NCI-H1694 treated with DMSO at 0.1 percent for 48 hours (cell line): ENCODE data around the gene TLE3.

Experiments
- DNase-seq: peaks from one replicate; lab custom pipeline; 2025; lab: John Stamatoyannopoulos, UW

TLE3 gene

GRCh38 chr15:70083946-70084345 is 13.8 kb downstream of the TLE3 start:
- DNase-seq: no peak

DNA sequence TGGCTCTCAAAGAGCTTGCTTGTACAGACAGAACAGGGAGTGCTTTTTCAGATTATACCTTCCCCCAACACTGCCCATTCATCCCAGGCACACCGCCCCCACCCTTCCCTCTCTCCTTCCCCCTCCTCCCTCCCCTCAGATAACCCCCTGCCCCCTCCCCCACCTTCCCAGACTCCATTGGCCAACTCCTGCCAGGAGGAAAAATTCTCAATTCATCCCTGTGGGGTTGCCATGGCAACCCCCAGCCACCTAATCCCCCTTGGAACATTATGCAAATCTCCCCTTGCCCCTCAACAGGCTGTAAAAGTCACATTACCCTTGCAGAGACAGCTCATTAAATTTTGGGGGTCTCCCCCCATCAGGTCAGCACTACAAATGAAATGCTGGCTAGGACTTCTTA is 14.3 kb downstream of the TLE3 start:
- no peak for DNase-seq

GRCh38 chr15:70082281-70082900 is 15.3 kb downstream of the TLE3 start:
- DNase-seq: no peak

- DNase-seq: no peak
These were observed 16.1 kb downstream of the TLE3 start for GRCh38 chr15:70081612-70082011.

- DNase-seq: no peak
These were observed 17.4 kb downstream of the TLE3 start for GRCh38 chr15:70080347-70080746.

DNA sequence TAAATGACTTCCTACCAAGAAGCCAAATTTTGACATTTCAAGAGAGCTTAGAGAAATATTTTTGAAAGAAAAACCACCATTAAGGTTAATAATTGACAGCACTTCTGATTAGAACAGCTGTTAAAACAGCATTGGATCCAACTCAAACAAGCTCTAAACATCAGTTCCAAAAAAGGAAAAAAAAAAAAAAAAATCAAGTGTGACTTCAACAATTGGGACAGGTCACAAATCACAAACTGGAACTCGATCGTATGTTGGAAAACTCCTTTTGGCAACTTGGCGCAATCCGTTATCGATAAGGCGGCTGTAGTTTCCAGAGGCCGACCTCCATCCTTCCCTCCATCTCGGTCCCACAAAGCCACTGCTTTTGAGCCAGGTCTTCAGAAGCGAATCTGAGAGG is 17.8 kb downstream of the TLE3 start:
- DNase-seq: no peak

DNA sequence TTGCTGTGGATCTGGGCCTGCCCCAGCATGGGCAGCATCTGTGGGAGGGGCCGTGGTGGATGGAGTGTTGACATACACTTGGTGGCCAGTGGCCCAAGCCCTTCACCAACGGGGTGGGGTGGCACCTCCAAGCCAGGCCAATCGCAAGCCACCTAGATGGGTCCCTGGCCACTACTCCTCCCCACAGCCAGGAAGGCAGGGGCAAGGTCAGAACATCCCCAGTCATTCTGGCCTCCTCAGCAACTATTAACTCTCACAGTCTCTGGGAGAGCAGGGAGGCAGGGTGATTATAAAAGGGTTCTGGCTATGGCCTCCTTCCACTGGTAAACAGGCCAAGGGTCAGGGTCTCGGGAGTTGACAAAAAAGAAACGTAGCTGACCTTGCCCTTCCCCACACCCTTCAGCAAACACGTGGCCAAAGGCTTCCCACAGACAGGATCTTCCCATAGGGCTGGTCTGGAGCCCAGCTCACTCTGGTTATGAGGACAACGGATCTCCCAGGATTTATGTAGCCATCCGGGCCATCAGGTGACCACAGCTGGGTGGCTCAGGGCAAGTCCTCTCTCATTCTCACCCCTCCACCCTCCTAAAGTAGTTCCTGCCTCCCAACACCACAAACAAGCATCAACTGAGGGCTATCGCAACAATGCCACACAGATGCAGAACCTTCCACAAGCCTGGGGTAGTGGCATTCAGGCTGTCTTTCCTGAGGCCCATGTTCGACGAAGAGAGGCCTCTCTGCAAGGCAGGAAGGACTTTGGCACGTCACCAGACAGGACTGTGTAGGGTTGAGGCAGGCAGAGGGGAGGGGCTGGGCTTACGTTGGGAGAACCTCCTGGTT is 18.9 kb downstream of the TLE3 start:
- DNase-seq: no peak

GRCh38 chr15:70077188-70078147 is 20.2 kb downstream of the TLE3 start:
- DNase-seq: no peak

DNA sequence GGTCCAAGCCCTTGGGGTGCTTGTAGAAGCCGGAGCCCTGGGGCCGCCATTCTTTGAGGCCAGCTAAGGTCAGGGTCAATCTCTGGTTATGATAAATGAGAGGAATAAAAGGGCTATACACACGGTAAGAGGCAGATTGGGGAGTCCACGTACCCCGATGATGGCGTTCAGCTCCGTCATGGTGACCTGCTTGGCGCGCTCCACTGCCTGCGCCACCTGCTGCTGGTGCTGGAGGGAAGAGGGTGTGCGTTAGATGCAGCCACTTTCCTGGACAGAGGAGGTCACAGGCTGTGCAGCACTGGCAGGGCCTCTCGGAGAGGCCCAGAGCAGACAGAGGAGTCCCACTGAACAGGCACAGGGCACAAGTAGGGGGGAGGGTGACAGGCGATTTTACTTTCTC is 23.3 kb downstream of the TLE3 start:
- DNase-seq: no peak

- no peak for DNase-seq
These were observed 25.2 kb downstream of the TLE3 start for GRCh38 chr15:70072479-70072878.

DNA sequence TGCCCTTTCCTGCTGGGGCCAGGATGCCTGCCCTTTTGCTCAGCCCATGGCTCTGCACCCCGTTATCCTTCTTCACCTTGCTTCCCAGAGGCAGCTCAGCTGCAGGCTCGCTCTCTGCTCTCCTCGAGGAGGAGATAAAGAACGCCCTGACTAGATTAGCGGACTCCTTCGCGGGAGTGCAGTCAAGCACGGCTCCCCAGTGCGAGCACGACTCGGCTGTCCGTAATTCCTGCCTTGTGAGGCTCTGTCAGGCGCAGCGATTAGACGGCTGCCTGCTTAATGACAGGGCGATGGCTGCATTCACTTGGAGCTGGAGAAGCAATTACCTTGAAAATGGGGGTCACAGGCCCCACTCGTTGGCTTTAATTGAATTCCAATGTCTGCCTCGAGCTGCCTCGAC is 25.9 kb downstream of the TLE3 start:
- no peak for DNase-seq

DNA sequence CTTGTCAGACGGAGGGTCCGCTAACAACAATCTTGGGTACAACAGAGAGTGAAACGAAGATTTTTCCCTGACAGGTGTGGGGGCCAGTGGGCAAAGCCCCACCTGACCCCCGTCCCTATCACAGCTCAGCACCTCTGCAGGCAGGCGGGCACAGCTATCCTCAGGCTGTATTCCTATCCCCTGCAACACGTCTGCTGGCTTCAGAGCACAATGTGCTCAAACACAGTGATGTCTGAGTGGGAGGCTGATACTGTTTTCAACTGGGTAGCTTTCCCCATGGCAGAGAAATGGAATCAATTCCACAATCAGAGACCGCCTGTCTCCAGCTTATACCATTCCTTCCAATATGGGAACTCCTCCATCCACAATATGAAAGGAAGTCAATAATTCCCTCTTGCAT is 28.0 kb downstream of the TLE3 start:
- DNase-seq: no peak

DNA sequence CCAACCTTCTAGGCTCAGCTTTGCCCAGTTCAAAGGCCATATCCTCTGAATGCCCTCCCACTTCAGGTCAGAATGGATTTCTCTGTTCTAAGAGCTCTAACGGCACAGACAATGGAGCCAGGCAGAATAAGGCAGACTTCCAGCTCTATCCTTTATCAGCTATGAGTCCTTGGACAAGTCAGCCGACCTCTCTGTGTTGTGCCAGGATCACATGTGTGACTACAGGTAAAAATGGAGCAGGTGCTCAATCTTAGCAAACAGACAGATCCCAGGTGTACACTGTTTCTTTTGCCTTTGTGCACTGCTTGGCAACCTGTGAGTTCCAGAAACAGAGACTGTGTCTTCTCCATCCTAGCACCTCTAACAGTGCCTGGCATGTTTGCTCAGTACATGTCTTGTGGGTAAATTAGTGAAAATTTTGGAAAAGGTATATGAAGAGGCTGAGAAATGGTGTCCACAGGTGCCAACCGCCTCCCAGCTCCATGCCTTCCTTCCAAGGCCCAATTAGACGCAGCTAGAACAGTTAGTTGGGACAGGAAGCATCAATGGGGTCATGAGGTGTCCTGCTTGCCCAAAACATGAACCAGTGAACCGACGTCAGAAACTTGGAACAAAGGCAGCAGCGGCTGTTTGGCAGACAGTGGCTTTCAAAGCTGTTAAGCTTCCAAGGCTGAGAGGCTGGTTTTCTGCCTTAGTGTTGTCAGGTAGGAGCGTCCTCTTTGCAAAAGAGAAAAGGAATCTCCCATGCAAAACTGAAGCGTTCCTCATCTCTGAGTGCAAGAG is 28.7 kb downstream of the TLE3 start:
- DNase-seq: no peak

- DNase-seq: no peak
These were observed 30.0 kb downstream of the TLE3 start for GRCh38 chr15:70067681-70068080.

DNA sequence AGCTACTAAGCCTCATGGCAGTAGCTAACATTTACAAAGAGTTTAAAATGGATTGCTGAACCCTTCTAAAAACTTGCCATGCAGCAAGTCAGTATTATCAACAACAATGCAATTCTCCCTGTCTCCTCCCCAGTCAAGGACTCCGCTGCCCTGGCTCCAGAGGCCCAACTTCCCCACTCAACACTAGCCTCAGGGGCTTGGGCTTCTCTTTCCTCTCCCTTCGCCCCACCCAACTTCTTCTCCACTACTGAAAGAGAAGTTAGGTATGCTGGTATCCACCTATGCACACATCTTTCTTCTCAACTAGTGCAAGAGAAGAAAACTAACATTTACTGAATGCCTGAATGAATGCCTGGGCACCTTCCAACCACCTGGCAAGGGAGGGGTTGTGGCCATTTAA is 30.7 kb downstream of the TLE3 start:
- DNase-seq: no peak

DNA sequence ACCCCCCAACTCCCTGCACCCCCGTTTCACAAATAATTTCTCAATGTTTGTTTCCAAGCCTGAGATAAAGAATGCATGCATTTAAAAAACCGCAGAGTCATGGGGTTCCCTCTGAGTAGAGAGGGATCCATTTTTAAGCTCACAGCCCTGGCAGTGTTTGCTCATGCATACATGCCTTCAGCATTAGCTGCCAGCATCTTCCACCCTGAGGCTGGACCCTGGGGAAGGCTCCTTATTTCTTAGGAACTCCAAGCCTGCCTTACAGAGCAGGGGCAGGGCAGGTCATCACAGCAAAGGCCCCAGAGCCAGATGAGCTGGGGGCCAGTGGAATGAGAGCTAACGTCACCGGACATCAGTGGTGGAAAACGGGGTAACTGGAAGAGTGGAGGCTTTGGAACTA is 31.3 kb downstream of the TLE3 start:
- DNase-seq: no peak

DNA sequence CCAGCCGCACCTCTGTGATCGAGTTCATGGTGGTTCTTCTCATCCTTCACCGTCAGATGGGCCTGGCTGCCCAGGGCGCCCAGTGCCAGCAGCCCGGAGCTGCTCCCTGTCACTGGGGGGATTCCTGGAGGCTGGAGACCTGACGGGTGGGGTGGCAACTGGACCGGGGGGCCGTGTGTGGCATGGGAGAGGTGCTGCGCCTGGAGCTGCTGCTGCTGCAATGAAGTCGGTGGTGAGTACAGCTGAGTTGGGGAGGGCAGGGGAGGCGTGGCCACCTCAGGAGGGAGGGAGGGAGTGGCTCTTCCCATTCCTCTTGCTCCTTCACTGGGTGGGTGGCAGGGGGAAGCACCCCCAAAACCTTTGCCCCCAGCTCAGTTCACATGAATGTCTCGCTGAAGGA is 31.7 kb downstream of the TLE3 start:
- DNase-seq: no peak

GRCh38 chr15:70065006-70065722 is 32.6 kb downstream of the TLE3 start:
- DNase-seq: no peak

- no peak for DNase-seq
These were observed 33.3 kb downstream of the TLE3 start for GRCh38 chr15:70064441-70064840.

DNA sequence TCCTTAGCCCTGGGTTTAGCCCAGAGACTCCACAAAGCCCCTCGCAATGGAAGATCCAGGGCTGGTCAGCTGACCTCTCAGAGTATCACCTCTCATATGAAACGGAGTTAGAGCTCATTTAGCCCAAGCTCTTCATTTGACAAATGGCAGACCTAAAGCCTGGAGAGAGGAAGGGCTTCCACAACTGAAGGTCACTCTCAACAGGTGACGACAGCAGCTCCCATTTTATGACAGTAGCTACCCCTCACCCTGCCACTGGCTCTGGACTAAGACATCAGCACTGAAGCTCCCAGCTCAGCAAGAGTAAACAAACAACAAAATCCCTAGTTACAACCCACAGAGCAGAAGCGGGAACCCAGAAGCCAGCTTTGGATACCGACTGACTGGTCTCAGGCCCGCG is 33.7 kb downstream of the TLE3 start:
- no peak for DNase-seq

DNA sequence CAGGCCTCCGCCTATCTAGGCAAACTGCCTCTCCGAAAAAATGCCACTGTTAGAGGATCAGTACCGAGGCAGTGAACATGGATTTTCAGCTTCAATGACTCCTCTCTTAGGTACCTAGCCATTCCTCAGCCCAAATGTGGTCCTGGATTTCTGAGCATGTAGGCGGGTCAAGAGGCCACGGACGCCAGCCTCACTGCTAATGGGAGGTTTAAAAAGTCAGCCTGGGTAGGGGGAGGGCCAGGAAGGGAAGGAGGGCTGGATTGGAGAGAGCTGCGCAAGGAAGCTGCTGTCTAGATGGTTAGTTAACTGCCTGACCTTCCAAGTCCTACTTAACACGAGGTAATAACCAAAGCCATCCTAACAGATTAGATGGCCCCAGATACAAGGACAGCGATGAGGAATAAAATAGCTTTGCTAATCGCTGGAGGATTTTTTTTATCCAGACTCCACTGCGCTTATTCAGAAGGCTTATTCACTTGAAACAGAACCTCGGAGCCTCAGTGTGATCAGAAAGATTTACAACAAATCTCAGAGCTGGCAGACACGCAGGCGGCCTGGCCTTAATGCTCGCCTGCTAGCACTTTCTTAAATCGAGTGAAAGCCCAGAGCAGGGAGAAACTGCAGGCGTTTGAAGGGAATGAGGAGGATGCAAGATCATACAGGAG is 34.3 kb downstream of the TLE3 start:
- DNase-seq: no peak
